ENCODE data around the gene MCFD2.

DNA sequence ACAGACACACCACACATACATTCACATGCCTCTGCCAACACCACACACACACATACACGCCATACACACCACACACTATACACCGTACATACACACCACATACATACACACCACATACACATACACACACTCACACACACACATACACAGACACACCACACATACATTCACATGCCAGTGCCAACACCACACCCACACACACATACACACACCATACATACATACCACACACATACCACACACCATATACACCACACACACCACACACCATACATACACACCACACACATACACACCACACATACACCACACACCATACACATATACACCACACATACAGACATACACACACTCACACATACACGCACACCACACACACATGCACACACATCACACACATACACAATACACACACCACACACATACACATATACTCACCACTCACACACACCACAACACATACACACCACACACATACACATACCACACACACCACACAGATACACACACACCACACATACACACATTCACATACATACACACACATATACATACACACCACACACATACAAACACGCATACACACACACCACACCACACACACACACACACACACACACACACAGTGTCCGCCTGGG lies 37.2 kb downstream of the MCFD2 start:
- TF ChIP-seq CTCF (IDR thresholded peaks at IDR 0.05) (no peak), EP300 (IDR thresholded peaks at IDR 0.05) (no peak)
